Activated CD8-positive, alpha-beta memory T cell treated with anti-CD3 and anti-CD28 coated beads for 36 hours (primary cell): ENCODE measurements around the gene FAM98C. TPM values are rescaled to one million over a fixed set of nuclear protein-coding genes. Genes with fewer than 3 reads are reported as not detected.

ENCODE experiments used
- CTCF ChIA-PET: fragments of 350-600 bp; sonication (Branson Sonifier 250); formaldehyde crosslinking; loops from one replicate; lab custom pipeline; 2021; ENCODE audit warnings: antibody characterized with exemption; lab: Charles Lee
- POLR2A ChIA-PET: fragments of 350-600 bp; sonication (Branson Sonifier 250); formaldehyde crosslinking; loops from one replicate; lab custom pipeline; 2021; ENCODE audit warnings: antibody characterized with exemption; lab: Charles Lee
- total RNA-seq, 2 experiments: library from RNA; stranded (reverse); gene quantifications; one replicate each; pipeline ENCODE4 v1.2.3, GENCODE V29; 2021

FAM98C gene
- total RNA-seq, 2 experiments from 2014 or later, result 15.0 to 16.0 TPM

DNA sequence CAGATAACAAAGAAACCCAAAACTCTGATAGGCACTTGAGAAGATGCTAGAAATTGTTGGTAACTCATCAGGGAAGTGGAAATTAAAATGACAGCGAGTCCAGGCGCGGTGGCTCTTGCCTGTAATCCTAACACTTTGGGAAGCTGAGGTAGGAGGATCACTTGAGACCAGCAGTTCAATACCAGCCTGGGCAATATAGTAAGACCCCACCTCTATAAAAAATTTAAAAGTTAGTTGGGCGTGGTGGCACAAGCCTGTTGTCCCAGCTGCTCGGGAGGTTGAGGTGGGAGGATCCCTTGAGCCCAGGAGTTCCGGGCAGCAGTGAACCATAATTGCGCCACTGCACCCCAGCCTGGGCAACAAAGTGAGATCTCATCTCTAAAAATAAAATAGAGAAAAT lies 28.0 kb downstream of the FAM98C start:
- POLR2A ChIA-PET, result no interaction called here

GRCh38 chr19:38433268-38433733 lies 30.4 kb downstream of the FAM98C start, which contains the start of gene RYR1:
Gene RYR1, plus strand, starts transcription at chr19:38433691. Its CDS starts 139 bp downstream, at chr19:38433830.
- ChIA-PET POLR2A (no interaction called here), CTCF (no interaction called here)

More for the DNA sequence above, 28.0 kb downstream of the FAM98C start:
- CTCF ChIA-PET, result no interaction called here

DNA sequence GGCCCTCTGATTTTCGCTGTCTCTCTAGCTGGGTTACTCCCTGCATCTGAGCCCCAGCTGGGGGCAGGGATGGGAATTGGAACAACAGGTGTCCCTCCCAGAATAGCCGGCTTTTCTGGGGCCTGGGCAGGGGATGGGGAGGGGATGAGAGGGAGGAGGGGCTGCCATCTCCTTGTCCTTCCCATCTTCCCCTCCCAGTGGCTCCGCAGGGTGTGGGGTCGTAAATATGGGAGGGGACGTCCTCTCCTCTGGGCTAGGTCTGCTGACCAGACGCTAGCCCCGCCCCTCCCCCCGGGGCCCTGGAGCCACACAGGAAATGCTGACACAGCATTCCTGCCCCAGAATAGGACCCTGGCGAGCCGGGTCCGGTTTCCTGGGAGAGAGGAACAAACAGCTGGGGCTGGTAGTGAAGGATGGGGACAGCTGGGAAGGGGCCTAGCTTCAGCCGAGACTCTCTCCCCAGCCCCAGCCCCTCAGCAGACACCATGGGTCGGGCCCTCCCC lies 31.7 kb downstream of the FAM98C start:
- CTCF ChIA-PET, result interaction anchor here (0.6 kb wide), 2 partner anchors 14 to 233 kb away, joined by 4 read pairs; no protein-coding TSS in a partner anchor
- POLR2A ChIA-PET, result no interaction called here

- ChIA-PET CTCF (no interaction called here), POLR2A (no interaction called here)
These were observed 34.4 kb downstream of the FAM98C start for GRCh38 chr19:38437295-38437694.

GRCh38 chr19:38437917-38438316 lies 35.0 kb downstream of the FAM98C start:
- ChIA-PET CTCF (interaction anchor here (0.8 kb wide), 1 partner anchor 12 kb away, joined by 3 read pairs; the partner anchor contains the start of gene RASGRP4), POLR2A (no interaction called here)

DNA sequence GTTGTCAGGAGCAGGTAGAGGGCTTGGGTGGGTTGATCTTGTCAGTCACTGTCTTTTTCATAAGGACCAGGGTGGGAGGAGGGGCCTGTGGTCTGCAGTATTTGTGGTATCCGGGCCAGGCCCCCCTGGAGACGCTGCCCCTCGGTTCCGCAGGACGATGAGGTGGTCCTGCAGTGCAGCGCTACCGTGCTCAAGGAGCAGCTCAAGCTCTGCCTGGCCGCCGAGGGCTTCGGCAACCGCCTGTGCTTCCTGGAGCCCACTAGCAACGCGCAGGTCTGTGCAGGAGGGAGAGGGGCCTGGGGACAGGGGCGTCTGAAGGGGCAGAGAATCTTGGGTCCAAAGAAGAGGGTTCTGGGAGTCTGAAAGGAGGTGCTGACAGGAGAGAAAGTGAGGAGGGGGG lies 37.7 kb downstream of the FAM98C start:
- ChIA-PET CTCF (interaction anchor here (0.6 to 0.7 kb wide), 2 partner anchors 47 to 206 kb away, joined by 3 read pairs; no protein-coding TSS in a partner anchor), POLR2A (no interaction called here)

DNA sequence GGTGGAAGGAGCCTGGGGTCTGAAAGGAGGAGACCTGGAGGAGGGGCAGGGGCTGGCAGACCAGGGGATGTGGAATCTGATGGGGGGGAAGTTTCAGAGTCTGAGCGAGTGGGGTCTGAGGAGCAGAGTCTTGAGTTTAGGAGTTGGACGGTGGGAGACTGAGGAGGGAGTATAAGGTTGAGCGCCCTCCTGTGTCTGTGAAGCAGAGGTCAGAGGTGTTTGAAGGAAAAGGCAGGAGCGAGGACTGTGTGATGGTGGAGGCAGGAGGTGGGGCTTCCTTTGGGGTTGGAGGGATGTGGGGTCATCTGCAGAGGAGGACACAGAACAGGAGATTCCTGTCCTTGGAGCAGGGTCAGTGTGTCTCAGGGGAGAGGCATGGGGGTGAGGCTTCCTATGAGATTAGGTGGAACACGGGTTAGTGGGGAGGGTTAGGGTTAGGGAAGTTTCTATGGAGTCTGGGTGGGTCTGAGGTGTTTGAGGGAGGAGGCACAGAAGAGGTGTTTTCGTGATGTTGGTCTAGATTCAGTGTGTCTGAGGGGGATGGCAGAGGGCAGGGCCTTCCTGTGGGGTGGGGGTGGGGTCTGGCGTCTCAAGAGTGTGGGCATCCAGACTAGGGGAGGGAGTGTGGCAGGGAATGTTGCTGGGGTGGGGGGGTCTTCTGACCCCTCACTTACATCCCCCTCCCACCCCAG lies 38.9 kb downstream of the FAM98C start:
- CTCF ChIA-PET, result no interaction called here
- POLR2A ChIA-PET, result no interaction called here

GRCh38 chr19:38442736-38443135 lies 39.8 kb downstream of the FAM98C start:
- ChIA-PET CTCF (no interaction called here), POLR2A (no interaction called here)

GRCh38 chr19:38443458-38443999 lies 40.6 kb downstream of the FAM98C start:
- POLR2A ChIA-PET, result no interaction called here
- CTCF ChIA-PET, result no interaction called here

DNA sequence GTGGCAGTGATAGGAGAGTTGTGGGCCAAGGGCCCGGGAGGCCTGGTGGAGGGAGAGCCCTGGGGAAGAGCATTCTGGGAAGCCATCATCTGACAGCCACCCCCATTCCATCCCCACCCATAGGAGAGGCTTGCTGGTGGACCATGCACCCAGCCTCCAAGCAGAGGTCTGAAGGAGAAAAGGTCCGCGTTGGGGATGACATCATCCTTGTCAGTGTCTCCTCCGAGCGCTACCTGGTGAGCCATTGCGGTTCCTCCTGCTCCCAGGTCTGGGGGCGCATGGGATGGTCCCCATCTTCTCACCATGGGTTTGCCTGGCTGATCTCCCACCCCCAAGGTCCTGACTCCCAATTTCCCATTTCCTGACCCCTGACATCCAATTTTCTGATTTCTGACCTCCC lies 41.1 kb downstream of the FAM98C start:
- POLR2A ChIA-PET, result no interaction called here
- CTCF ChIA-PET, result no interaction called here

DNA sequence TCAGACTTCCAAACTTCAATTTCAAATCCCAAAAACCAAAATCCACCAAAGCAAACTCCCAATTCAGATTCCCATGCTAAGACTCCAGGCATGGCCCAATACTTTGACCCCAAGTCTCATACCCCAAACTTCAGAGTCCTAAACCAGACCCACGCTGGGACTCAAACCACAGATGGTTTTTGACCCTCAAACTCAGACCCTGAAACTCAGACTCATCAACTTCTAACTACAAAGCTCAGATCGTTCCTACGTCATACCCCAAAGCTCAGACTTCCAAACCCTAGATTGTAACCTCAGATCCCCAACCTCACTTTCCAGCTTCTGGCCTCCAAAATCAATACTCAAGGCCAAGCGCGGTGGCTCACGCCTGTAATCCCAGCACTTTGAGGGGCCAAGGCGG lies 42.5 kb downstream of the FAM98C start:
- ChIA-PET POLR2A (no interaction called here), CTCF (no interaction called here)

GRCh38 chr19:38448225-38448624 lies 45.3 kb downstream of the FAM98C start:
- CTCF ChIA-PET, result no interaction called here
- POLR2A ChIA-PET, result no interaction called here

DNA sequence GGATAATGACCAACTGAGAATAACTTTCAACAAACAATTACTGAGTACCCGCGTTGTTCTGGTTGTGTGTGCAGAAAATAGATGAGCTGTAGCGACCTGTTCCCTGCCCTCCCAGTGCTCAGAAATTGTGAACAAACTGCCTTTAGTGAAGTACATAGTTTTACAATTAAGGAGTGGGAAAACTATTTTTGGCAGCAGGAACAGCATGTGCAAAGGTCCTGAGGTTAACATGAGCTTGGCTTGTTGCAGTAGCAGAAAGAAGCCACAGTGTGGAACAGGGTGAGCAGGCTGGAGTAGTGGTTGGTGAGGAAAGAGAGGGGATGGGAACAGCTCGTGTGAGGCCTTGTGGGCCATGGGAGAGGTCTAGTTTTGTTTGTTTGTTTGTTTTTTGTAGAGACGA lies 46.6 kb downstream of the FAM98C start:
- CTCF ChIA-PET, result no interaction called here
- POLR2A ChIA-PET, result no interaction called here

- CTCF ChIA-PET, result no interaction called here
These were observed 48.1 kb downstream of the FAM98C start for GRCh38 chr19:38451036-38451435.

DNA sequence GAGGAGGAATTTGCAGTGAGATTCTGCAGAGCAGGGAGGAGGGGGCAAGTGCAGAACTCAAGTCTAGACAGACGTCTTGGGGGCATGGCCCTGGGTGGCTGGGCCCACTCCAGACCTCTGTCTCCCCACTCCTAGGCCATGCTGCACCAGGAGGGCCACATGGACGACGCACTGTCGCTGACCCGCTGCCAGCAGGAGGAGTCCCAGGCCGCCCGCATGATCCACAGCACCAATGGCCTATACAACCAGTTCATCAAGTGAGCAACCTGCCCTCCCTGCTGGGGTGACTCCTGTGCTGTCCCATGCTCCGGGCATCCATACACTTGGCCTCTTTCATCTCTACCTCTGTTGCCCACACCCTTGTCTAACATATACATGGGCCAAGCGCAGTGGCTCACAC lies 48.7 kb downstream of the FAM98C start:
- ChIA-PET CTCF (no interaction called here), POLR2A (interaction anchor here (0.6 kb wide), 1 partner anchor 297 kb away, joined by 4 read pairs; no protein-coding TSS in a partner anchor)

More at GRCh38 chr19:38451036-38451435, 48.1 kb downstream of the FAM98C start:
- POLR2A ChIA-PET, result no interaction called here

DNA sequence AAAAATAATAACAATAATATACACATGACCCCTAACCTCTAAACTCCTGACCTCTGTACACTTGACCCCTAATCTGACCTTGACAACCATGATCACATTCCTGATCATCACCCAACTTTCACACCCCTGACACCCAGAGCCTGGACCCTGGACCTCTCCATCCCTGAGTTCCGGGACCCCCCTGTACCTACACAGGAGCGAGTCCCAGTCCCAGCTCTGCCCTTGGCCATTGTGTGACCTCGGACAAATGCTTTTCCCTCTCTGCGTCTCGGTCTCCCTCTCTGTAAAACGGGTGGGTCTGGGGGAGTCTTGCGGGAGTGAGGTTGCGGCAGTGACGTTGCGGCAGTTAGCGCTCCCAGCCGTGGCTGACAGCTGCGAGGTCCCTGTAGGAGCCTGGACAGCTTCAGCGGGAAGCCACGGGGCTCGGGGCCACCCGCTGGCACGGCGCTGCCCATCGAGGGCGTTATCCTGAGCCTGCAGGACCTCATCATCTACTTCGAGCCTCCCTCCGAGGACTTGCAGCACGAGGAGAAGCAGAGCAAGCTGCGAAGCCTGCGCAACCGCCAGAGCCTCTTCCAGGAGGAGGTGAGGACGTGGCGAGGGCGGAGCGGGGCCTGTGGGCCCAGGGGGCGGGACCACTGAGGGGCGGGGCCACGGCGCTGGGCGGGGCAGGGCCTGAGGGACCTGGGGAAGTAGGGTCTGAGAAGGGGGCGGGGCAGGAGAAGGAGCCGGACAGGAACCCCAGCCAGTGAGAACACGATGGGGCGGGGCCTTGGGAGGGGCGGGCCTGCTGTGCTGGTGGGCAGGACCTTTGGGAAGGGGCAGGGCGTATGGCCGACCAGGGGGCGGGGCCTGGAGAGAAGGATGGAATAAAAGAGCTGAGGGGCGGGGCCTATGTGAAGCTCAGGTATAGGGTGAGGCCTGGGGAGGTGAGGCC lies 49.8 kb downstream of the FAM98C start:
- CTCF ChIA-PET, result no interaction called here
- POLR2A ChIA-PET, result no interaction called here

GRCh38 chr19:38453596-38453995 lies 50.7 kb downstream of the FAM98C start:
- ChIA-PET POLR2A (no interaction called here), CTCF (no interaction called here)

DNA sequence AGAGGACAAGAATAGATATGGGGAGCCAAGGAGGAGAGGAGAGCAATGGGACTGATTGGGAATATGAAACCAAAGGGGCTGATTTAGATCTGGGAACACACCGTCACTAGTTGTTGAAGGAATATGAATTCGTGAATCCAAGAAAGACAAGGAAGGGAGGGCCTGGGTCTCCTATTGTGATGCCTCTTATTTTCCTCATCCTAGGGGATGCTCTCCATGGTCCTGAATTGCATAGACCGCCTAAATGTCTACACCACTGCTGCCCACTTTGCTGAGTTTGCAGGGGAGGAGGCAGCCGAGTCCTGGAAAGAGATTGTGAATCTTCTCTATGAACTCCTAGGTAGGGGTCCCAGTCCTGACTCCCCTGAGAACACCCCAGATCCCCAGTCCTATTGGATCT lies 52.1 kb downstream of the FAM98C start:
- POLR2A ChIA-PET, result no interaction called here
- CTCF ChIA-PET, result no interaction called here

GRCh38 chr19:38457202-38457601 lies 54.3 kb downstream of the FAM98C start:
- POLR2A ChIA-PET, result no interaction called here
- CTCF ChIA-PET, result no interaction called here
